ENCODE measurements around the gene F10.
"Not testable (repeated sequence)": the region's sequence is repeated elsewhere in the genome, so short reads cannot be mapped to it uniquely, and the experiment has no call there.

F10 gene

DNA sequence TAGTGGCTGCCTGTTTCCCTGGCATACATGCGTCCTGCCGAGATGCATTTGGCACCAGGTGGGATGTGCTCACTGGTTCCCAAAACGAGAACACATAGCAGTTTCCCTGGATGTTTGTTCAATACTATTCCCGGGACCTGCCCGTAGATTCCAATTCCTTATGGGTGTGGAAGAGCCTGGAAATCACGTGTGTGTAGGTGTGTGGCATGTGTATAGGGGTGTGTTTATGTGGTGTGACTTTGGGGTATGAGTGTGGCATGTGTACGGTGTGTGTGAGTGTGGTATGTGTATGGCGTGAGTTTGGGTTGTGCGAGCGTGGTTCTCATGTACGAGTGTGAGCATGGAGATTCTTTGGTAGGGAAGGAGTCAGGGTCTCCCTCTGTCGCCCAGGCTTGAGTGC lies 19.9 kb upstream of the F10 start:
- H3K4me3 ChIP-seq (replicated peaks; ENCODE audit: low read depth, low read length): no peak overlapping the region
- no peak for TF ChIP-seq CTCF (IDR thresholded peaks at IDR 0.05; ENCODE audit: low read depth, low read length, missing control alignments)
- no peak for DNase-seq (ENCODE audit: extremely low read depth, low read depth)

- DNase-seq (ENCODE audit: extremely low read depth, low read depth): no peak
- no peak overlapping the region for H3K4me3 ChIP-seq (replicated peaks; ENCODE audit: low read depth, low read length)
- TF ChIP-seq CTCF (IDR thresholded peaks at IDR 0.05; ENCODE audit: low read depth, low read length, missing control alignments): no peak
Observed at GRCh38 chr13:113103646-113104045, 19.0 kb upstream of the F10 start.

DNA sequence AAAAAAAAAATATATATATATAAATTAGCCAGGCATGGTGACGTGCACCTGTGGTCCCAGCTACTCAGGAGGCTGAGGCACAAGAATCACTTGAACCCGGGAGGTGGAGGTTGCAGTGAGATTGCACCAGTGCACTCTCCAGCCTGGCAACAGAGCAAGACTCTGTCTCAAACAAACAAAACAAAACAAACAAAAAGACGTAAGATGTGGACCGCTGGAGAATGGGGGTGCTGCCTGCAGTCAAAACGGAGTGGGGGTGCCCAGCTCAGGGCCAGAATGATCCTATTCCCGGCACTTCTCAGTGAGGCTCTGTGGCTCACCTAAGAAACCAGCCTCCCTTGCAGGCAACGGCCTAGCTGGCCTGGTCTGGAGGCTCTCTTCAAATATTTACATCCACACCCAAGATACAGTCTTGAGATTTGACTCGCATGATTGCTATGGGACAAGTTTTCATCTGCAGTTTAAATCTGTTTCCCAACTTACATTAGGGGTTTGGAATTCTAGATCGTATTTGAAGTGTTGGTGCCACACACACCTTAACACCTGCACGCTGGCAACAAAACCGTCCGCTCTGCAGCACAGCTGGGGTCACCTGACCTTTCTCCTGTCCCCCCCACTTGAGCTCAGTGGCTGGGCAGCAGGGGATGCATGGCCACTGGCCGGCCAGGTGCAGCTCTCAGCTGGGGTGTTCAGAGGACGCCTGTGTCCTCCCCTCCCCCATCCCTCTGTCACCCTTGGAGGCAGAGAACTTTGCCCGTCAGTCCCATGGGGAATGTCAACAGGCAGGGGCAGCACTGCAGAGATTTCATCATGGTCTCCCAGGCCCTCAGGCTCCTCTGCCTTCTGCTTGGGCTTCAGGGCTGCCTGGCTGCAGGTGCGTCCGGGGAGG lies 17.3 kb upstream of the F10 start, which contains the start of gene F7:
Gene F7 (plus strand): TSS at position 760 of the 889 bp plus-strand sequence. CDS start 51 bp downstream, at position 811.
- H3K4me3 ChIP-seq (replicated peaks; ENCODE audit: low read depth, low read length): no peak within 1 kb of the TSS
- no peak for DNase-seq (ENCODE audit: extremely low read depth, low read depth)
- no peak for TF ChIP-seq CTCF (IDR thresholded peaks at IDR 0.05; ENCODE audit: low read depth, low read length, missing control alignments)

- no peak for DNase-seq (ENCODE audit: extremely low read depth, low read depth)
- H3K4me3 ChIP-seq (replicated peaks; ENCODE audit: low read depth, low read length): no peak overlapping the region
- no peak for TF ChIP-seq CTCF (IDR thresholded peaks at IDR 0.05; ENCODE audit: low read depth, low read length, missing control alignments)
Observed at GRCh38 chr13:113105921-113106452, 16.6 kb upstream of the F10 start.

- DNase-seq (ENCODE audit: extremely low read depth, low read depth): no peak
- no peak for TF ChIP-seq CTCF (IDR thresholded peaks at IDR 0.05; ENCODE audit: low read depth, low read length, missing control alignments)
- H3K4me3 ChIP-seq (replicated peaks; ENCODE audit: low read depth, low read length): no peak overlapping the region
Observed at GRCh38 chr13:113106711-113107351, 15.8 kb upstream of the F10 start.

- not testable (repeated sequence) for DNase-seq (ENCODE audit: extremely low read depth, low read depth); H3K4me3 ChIP-seq (replicated peaks; ENCODE audit: low read depth, low read length)
Observed at GRCh38 chr13:113108521-113108920, 14.1 kb upstream of the F10 start.

Measured in HFF-Myc (cell line).